Tongue (tissue), 2 donors: ENCODE data around the gene SBF2. TPM values are rescaled to one million over a fixed set of nuclear protein-coding genes. Genes with fewer than 3 reads are reported as not detected.

Experiments used
- DNase-seq: peaks from one replicate; pipeline ENCODE4 v3.0.0-alpha.2; 2015
- total RNA-seq: library from RNA; depleted of rRNA; stranded (reverse); fragments of >200 nt; gene quantifications from one replicate; pipeline ENCODE4 v1.2.3, GENCODE V29; 2014

Gene SBF2
- total RNA-seq, 1 donor from 2014 or later, result 54.8 TPM

DNA sequence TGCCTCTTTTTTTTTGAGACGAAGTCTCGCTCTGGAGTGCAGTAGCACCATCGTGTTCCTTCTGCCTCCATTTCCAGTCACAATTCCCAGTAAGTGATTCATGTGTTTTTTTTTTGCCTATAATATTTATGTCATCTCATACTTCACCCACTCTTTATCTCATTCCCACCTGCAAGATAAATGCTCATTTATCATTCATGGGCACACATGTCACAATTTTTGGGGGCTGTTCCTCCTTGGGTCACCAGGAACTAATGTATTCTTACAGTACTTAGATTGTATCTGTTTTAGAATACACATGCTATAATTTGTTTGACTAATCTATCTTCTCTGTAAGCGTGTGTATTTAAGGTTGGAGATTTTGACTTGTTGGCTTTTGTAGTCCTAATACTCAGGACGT, 407.4 kb downstream of the SBF2 start:
- no peak for DNase-seq

DNA sequence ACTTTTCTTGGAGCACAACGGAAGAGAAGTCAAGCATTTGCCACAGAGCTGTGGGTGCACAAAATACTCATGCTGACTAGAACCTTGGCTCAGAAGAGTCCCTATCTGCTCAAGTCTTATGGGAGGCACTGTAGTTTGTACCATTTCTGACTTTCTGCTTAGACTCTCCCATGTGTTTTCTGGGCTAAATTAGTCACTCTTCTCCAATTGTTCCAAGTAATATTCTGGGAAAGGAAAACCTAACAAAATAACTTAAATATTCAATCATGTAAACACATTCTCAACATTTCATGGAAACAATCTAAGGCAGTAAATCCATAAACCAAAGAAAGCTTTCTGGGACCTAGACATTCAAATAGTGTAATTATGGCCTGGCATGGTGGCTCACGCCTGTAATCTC, 409.4 kb downstream of the SBF2 start:
- DNase-seq, result no peak

DNA sequence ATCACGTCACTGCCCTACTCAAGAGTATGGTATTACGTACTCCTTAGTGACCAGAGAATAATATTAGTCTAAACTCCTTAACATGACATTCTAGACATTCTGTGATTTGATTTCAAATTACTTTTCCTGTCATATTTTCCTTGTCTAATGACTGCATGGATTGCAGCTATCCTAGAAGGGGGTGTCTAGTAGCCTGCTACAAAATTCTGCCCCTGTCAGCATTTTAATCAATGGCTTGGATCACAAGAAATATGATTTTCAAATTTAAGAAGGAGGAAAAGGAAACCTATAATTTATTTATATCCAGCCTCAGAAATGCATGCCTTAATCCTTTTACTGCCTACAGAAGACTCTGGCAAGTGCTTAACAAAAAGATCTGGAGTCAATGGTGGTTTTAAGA, 413.4 kb downstream of the SBF2 start:
- DNase-seq, result no peak

DNA sequence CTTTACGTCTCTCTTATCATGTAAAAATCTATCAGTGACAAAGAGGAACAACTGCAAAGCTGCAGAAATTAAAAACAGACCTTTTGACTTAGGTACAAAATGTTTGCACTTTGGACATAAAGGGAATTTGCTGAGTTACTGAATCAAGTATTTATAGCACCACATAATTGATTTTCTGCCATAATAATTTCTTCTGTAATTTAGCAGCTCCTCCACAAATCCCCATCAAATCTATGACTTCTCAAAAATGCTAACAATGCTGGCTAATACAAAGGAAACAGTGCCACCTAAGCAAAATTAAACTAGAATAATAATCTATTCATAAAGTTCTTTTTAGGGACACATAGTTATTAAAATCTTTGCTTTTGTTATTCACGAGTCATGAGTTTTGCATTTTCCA, 415.1 kb downstream of the SBF2 start:
- no peak for DNase-seq

DNA sequence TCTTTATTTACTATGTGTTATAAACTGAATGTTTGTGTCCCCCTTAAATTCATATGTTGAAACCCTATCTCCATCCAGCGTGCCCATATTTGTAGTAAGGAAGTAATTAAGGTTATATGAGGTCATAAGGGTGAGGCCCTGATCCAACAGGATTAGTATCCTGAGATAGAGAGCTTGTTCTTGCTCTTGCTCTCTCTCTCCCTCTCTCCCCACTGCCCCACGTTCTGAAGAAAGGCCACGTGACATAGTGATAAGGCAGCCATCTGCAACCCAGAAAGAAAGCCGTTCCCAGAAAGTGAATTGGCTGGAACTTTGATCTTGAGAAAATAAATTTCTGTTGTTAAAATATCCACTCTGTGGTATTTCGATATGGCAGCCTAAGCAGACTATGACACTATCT, 417.7 kb downstream of the SBF2 start:
- DNase-seq, result no peak

DNA sequence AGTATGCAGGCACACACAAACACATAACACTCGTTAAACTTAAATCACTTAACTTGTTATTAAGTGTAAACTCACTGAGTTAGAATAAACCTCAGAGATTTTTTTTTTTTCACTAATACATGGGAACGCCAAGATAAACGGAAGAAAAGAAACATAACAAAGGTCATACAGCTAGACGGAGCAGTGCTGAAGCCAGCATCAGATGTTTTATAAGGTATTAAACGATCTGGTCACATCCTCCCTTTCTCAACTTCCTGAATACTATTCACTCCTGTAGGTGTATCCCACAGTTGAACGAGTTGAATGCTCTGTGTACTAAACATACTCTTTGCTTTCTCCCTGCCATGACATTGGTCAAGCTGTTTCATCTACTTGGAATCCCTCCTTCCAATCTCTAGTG, 418.2 kb downstream of the SBF2 start:
- DNase-seq, result no peak

DNA sequence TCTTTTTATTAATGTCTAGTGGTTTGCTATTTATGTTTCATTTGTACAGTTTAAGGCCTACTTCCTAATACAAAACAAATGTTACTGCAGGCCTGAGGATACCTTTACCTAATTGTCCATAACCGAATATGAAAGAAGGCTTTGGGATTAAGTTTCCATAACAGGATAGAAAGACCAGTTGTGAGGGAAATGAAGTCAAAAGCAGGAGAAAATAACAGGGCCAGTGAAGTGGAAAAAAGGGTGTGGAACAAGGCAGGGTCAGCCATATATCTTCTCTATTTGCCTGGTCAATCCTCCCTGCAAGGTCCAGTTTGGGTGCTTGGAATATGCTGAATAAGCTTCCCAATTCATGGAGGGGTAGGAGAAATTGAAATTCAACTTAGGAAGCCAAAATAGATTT, 418.6 kb downstream of the SBF2 start:
- DNase-seq, result no peak

DNA sequence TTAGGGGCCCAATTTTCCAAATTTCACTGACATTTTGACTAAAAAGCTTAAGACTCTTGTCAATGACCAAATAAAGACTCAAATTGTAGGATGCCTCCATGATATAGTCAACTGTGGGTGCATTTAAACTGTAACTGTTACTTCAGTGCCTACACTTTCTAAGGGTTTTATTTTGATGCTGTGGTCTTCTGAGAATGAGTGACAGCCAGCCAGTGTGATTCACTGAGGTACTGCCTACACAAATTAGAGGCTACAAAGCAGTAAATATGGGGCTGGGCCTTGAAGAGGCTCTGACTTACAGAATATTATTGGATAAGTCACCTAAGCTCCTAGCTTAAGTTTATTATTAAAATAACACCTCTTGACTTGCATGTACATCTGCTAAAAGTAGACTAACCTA, 419.6 kb downstream of the SBF2 start:
- DNase-seq, result no peak

DNA sequence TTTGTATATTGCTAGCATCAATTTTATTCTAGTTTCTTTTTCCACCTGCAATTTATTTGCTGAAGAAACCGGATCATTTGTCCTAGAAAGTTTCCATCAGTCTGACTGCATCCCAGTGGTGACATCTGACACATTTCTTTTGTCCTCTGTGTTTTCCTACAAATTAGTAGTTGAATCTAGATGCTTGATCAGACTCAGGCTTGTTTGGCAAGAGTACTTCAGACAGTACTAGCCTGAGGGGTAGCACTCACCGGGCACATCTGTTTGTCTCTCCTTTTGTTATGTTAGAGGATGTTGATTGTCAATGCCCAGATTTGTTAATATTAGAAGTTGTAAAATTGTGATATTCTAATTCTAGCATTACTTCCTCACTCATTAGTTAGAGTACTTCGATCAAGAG, 425.4 kb downstream of the SBF2 start:
- no peak for DNase-seq

DNA sequence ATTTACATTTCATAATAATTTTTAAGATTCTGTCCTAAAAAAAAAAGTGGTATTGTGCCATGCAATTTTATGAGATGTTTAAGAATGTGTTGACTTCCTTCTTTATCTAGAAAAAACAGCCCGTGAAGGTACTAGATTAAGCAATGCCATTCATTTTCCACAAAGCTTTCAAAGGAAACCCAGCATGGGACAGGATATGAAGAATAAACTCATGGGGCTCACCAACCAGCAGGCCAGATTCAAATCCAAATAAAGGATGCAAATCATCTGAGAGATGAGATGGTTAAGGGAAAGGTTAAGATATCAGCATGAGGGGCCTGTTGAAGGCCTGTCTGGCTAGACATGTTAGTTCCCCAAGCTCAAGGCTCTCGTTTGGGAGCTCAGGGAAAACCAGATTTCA, 431.0 kb downstream of the SBF2 start:
- no peak for DNase-seq

DNA sequence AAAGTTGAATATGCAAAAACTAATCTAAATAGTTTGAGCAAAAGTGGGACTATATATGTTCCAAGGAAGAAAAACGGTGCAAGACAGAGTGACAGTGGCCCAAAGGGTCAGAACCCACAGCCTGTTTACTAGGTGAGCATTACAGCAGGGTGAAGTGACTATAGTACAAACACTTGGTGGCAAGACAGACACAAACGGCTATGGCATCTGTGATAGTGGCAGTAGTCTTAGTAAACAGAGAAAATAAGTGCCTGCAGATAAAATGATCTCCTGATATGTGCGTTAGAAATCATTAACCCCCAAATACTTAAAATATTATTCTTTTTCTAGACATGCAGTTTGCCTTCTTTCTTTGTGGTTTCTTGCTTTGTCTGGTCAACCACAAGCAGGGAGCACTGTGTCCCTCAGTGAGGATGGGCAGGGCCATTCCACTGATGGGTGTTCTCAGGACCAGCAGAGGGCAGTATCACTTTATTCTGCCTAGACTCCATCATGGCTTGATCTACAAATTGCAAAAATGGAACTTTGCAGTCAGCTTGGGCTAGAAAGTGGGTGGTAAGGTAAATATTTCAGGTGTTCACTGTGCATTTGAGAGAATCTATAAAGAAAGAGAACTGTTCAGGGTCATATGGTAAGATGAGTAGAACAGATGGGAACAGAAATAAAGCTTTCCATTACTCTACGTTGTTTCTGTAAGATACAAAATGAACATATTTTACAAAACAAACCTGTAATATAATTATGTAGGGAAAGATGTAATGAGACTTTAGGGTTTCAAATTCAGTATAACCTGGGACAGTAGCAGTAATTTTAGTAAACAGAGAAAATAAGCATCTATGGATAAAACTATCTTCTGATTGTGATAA, 431.9 kb downstream of the SBF2 start:
- DNase-seq, result peak; percentile 65

DNA sequence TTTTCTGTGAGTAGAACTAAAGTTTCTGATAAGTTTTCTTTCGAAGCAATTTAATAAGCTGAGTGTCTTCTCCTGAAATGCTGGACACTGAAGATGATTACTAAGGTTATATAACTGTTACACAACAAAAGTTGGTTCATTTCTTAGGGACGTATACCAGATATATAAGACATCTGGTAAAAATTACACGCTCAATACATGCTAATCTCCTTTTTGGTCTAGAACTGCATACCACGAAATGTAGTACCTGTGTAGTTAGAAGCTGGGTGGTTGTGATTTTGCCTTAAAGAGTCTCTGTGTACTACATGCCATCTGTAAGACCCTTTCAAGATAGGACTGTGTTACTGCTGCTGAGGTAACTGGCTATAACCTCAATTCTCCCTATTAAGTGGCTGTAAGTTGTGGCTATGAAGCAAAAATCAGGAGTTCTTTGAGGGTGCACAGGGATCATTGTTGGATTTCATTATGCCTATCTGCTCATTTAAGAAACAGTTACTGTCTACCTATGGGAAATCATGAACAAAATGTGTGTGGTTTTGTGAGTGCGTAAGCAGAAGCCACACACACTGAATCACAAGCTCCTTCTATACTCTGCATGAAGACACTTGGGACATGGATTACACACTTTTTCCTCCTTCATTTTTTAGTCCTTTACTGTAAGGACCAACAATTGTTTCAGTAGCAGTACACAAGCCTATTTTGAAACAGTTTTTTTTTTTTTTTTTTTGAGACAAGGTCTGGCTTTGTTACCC, 434.3 kb downstream of the SBF2 start:
- no peak for DNase-seq

DNA sequence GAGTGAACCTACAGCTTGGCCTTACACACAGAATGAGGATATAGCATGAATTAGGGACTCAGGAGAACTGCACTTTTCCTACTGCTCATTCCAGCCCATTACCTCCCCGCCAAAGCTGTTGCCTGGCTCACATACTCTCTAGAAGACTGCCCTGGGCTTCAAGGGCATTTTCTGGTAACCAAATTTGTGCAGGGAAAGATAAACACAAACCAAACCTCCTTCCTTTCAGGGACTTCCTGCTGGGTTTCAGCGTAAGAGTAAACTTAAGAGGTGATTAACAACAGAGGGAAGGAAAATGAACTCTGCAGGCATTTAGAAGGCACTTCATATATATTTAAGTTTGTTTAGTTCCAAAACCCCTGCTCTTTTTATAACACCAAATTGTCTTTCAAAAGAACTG, 435.2 kb downstream of the SBF2 start:
- DNase-seq, result no peak

DNA sequence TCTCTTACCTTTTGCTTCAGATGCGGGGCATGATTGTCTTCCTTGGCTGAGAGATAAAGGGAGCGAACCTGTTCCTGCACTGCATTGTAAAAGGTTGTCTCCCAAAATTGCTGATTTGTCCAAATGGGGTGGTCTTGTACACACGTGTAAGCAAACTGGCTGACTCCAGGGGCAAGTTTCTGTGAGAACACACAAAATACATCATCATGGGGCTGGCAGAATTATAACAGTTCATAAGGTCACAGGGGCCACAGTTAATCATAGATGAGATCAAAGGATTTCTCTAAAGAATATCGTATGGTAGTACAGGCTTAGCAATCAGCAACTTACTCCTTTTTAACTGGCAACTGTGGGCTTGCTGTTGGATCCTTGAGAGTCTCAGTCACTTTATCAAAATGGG, 435.8 kb downstream of the SBF2 start:
- DNase-seq, result no peak

DNA sequence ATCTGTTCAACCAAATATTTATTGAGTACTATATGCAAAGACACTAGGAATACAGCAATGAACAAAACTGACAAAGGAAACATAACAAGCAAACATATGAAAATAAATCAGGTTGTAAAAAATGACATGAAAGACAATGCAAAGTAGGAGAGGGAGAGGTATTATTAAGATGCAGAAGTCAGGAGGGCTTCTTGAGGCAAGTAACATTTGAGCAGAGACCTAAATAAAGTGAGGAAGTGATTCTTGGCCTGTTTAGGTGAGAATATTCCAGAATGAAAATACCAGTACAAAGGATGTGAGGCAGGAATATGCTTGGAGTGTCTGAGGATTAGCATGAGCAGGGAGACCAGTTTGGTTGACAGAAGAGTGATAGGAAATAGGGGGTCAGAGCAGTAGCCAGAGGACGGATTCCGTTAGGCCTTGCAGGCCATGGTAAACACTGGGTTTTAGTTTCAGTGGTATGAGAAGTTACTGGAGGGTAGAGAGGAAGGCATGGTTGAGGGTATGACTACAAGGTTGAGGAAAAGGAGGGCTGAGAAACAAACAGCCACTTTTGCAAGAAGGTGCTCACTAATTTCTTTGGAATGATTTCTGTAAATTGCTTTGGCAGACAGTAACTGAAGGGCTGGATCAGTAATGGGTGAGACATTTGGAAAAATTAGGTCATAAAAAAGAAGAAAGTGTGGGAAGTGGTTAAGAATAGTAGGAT, 438.3 kb downstream of the SBF2 start:
- no peak for DNase-seq

DNA sequence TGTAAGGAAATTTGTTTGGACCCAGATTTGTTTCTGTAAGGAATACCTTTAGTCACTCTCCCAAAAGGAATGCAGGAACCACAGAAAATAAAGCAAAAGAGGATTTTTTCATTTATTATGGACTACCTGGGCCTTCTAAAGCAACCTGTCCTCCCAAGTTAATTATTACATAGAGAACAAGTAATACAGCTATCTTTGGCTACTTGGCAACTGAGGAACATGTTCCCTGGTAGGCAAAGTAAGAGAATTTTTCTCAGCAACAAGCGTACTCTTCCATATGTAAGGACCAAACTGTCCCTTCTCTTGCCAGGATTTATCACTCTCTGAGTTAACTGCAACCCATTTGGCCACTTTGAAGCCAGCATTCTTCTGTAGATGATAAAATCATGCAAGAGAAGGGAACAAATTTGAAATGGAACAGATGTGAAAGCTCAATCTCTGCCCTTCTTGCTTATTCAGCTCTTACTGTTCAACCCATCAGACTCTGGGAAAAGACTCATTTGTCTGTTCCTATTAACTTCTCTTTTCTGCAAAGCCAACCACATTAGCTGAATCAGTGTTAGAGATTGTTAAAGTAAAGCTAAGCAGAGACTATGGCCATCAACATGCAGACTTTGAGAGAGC, 440.0 kb downstream of the SBF2 start:
- DNase-seq, result no peak

DNA sequence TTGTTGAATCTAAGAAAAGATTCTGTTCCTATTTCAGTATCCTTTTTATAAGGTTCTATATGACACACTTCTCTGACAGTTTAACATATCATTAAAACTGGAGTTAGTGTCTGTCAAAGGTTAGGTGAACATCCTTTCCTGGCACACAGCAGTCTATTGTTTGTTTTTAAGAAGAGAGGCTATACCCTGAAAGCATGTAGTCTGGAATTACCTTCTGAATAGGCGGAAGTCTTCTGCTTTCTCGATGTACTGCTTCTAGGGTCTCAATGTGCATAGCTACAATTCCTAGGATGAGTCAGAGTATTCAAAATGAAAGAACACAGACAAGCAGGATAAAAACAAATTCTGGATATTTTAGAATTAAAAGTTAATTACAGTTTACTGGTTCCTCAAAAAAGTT, 441.6 kb downstream of the SBF2 start:
- no peak for DNase-seq

DNA sequence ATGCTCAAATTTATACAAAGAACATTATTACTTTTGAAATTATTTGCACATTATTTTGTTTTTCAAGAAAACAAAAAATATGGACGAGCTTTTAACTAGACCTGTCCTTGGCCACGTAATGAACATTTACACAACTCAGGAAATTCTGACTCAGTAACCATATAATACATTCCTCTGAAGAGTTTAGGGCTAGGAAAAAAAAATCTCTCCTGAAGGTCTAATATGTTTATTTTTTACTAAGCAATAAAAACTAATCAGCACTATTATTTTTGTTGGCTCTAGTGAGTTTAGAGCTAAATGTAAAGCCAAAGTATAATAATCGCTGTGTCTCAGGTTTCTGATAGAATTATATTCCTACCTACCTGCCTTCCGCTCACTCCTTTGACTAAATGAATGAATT, 442.7 kb downstream of the SBF2 start:
- DNase-seq, result no peak

DNA sequence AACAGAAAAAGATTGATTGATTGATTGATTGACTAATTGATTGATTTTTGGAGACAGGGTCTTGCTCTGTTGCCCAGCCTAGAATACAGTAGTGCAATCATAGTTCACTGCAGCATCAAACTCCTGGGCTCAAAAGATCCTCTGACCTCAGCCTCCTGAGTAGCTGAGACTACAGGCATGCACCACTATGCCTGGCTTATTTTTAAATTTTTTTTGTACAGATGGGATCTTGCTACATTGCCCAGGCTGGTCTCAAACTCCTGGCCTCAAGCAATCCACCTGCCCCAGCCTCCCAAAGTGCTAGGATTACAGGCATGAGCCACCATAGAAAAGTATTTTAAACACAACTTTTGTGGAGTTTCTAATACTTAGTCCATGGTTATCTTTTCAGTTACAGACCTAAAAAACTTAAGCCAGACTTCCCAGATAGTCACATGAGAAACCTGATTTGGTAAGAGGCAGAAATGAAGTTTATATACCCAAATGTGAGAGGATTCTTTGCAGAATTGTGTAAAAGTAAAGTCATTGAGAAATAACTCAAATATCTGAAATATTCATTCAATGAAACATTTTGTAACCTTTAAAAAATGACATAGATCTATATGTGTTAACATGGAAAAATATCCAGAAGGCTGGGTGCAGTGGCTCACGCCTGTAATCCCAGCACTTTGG, 443.7 kb downstream of the SBF2 start:
- DNase-seq, result no peak

DNA sequence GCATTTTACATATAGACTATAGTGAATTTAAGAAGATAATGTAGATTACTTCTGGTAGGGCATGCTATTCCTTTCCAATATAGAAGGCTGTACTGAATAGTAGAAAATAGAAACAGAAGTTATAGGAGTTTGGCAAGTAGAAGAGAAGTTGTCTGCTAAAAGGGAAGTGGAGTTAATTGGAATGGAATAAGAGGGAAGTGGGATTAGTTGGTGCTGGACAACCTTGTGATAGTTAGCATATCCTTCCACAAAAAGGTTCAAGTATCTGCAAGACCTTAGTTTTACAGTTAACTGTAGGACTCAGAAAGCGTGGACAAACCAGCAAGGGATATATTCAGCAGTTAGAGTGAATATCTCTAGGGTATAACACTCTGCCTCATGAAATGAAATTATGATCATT, 444.6 kb downstream of the SBF2 start:
- no peak for DNase-seq

DNA sequence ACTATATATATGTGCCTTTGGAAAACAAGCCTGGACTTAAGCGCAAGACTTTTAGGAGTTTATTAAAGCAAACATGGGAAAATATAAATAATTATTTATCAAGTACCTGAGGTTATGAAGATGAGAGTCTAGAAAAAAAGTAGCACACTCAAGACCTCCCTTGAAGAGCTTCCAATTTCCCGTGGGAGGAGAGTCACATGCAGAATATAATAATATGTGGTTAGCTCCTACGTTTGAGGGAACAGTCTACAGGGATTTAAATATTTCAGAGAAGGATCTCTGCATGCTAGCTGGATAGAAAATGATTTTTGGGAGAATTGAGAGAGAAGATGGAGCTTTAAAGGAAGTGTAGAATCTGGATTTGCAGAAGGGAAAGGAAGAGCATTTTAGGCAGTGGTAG, 446.4 kb downstream of the SBF2 start:
- DNase-seq, result no peak

DNA sequence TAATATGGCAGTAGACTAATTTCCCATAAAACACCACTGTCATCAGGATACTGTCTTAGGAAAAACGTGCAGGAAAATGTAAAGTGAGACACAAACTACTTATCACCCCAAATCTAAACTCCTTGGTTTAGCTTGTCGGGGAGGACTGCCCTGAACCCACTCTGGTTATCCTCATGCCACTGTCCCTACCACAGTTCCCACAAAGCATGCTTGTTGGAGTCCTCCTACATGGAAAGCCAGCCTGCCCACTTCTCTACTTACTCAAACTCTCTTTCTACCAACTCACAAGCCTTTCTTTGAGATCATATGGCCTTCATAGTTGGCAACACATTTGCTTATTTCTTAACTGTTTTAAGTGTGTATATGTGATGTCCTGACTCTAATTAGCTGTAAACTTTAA, 451.1 kb downstream of the SBF2 start:
- DNase-seq, result no peak
